SK-N-SH treated with all-trans-retinoic acid at 6 μM for 48 hours (cell line): ENCODE results near the gene HPSE.

Experiments
- ATAC-seq: fragments of 200-7000 bp; cut with Tn5 transposase; 3 replicates; pipeline ENCODE4 v1.9.1; 2020; ENCODE audit warnings: mild to moderate bottlenecking, moderate library complexity
- ARNTL ChIP-seq: fragments of 450-650 bp; formaldehyde crosslinking; IDR thresholded peaks from 2 replicates; pipeline ENCODE4 v1.5.0; 2020; ENCODE audit warnings: low read depth, mild to moderate bottlenecking, moderate library complexity, borderline replicate concordance
- BACH2 ChIP-seq: fragments of 250-450 bp; sonication (Bioruptor Pico); IDR thresholded peaks from 2 replicates; pipeline ENCODE4 v1.9.0; 2021; ENCODE audit warnings: mild to moderate bottlenecking, borderline replicate concordance
- ESRRG ChIP-seq: fragments of 250-450 bp; sonication (Bioruptor Pico); IDR thresholded peaks from 2 replicates; pipeline ENCODE4 v1.6.1; 2021; ENCODE audit warnings: mild to moderate bottlenecking
- ISL1 ChIP-seq: fragments of 250-450 bp; sonication (Bioruptor Pico); IDR thresholded peaks from 2 replicates; pipeline ENCODE4 v2.1.2; 2022; ENCODE audit warnings: mild to moderate bottlenecking, moderate library complexity
- OSR1 ChIP-seq: fragments of 250-450 bp; sonication (Bioruptor Pico); IDR thresholded peaks from 2 replicates; pipeline ENCODE4 v1.8.0; 2022; ENCODE audit warnings: moderate library complexity, mild to moderate bottlenecking, inconsistent platforms
- PPARA ChIP-seq: fragments of 250-450 bp; sonication (Bioruptor Pico); IDR thresholded peaks from 2 replicates; pipeline ENCODE4 v1.5.0; 2020; ENCODE audit warnings: mild to moderate bottlenecking, borderline replicate concordance
- RARB ChIP-seq: fragments of 250-450 bp; sonication (Bioruptor Pico); IDR thresholded peaks from 2 replicates; pipeline ENCODE4 v1.8.0; 2021; ENCODE audit warnings: mild to moderate bottlenecking, moderate library complexity
- SNAI2 ChIP-seq: fragments of 250-450 bp; sonication (Bioruptor Pico); IDR thresholded peaks from 2 replicates; pipeline ENCODE4 v1.5.0; 2020; ENCODE audit warnings: mild to moderate bottlenecking, moderate library complexity
- TCF4 ChIP-seq: fragments of 250-450 bp; sonication (Bioruptor Pico); IDR thresholded peaks from 2 replicates; pipeline ENCODE4 v1.8.0; 2021; ENCODE audit warnings: mild to moderate bottlenecking, moderate library complexity, borderline replicate concordance
- ZC3H10 ChIP-seq: fragments of 250-450 bp; sonication (Bioruptor Pico); IDR thresholded peaks from 2 replicates; pipeline ENCODE4 v1.5.1; 2021; ENCODE audit warnings: mild to moderate bottlenecking, moderate library complexity
- ZFP3 ChIP-seq: fragments of 250-450 bp; sonication (Bioruptor Pico); IDR thresholded peaks from 2 replicates; pipeline ENCODE4 v1.5.0; 2020; ENCODE audit warnings: mild to moderate bottlenecking, moderate library complexity
- ZFP30 ChIP-seq: fragments of 450-650 bp; formaldehyde crosslinking; IDR thresholded peaks from 2 replicates; pipeline ENCODE4 v1.5.0; 2022; ENCODE audit warnings: mild to moderate bottlenecking, moderate library complexity
- ZNF565 ChIP-seq: fragments of 450-650 bp; formaldehyde crosslinking; conservative IDR thresholded peaks from 2 replicates; pipeline ENCODE4 v1.5.0; 2020; ENCODE audit warnings: low read depth, mild to moderate bottlenecking, moderate library complexity
- ZNF70 ChIP-seq: fragments of 450-650 bp; formaldehyde crosslinking; IDR thresholded peaks from 2 replicates; pipeline ENCODE4 v1.5.0; 2020; ENCODE audit warnings: mild to moderate bottlenecking, moderate library complexity
- ZNF8 ChIP-seq: fragments of 450-650 bp; formaldehyde crosslinking; IDR thresholded peaks from 2 replicates; pipeline ENCODE4 v1.5.0; 2020; ENCODE audit warnings: mild to moderate bottlenecking, moderate library complexity
- TF ChIP-seq, protein P1 (sequence below): fragments of 250-450 bp; sonication (Bioruptor Pico); IDR thresholded peaks from 2 replicates; pipeline ENCODE4 v1.8.0; 2020; ENCODE audit warnings: mild to moderate bottlenecking, moderate library complexity, borderline replicate concordance
- TF ChIP-seq, protein P2 (sequence below): fragments of 250-450 bp; sonication (Bioruptor Pico); IDR thresholded peaks from 2 replicates; pipeline ENCODE4 v1.5.1; 2020; ENCODE audit warnings: low read depth, mild to moderate bottlenecking, moderate library complexity
- TF ChIP-seq, protein P3 (sequence below): fragments of 250-450 bp; sonication (Bioruptor Pico); IDR thresholded peaks from 2 replicates; pipeline ENCODE4 v1.5.0; 2020; ENCODE audit warnings: mild to moderate bottlenecking, moderate library complexity
- TF ChIP-seq, protein P4 (sequence below): fragments of 250-450 bp; sonication (Bioruptor Pico); IDR thresholded peaks from 2 replicates; pipeline ENCODE4 v1.8.0; 2021; ENCODE audit warnings: low read depth, mild to moderate bottlenecking, moderate library complexity, borderline replicate concordance
- TF ChIP-seq, protein P5 (sequence below): fragments of 250-450 bp; sonication (Bioruptor Pico); IDR thresholded peaks from 2 replicates; pipeline ENCODE4 v1.5.1; 2021; ENCODE audit warnings: mild to moderate bottlenecking, moderate library complexity

The HPSE gene

DNA sequence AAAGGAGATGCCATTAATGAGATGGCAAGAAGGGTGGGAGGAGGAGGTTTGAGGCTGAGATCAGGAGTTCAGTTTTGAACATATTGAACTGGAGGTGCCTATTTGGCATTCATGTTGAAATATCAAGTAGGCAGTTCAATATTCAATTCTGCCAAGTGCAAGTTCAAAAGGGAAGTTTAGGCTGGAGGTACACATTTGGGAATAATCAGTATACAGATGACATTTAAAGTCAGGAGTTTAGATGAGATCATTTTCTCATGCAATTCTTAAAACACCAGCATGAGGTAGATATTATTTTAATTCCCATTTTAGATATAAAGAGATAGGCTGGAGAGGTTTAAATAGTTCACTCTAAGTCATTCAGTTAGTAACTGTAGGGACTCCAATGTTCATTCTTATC, 76.2 kb downstream of the HPSE start:
- ATAC-seq = no peak
- TF ChIP-seq TCF4 (CRISPR knock-in tag) (no peak), RARB (CRISPR knock-in tag) (no peak), ZNF565 (CRISPR knock-in tag) (no peak), ESRRG (CRISPR knock-in tag) (no peak), ZC3H10 (CRISPR knock-in tag) (no peak), OSR1 (CRISPR knock-in tag) (no peak), ZNF8 (no peak)
- TF ChIP-seq, protein P1, sequence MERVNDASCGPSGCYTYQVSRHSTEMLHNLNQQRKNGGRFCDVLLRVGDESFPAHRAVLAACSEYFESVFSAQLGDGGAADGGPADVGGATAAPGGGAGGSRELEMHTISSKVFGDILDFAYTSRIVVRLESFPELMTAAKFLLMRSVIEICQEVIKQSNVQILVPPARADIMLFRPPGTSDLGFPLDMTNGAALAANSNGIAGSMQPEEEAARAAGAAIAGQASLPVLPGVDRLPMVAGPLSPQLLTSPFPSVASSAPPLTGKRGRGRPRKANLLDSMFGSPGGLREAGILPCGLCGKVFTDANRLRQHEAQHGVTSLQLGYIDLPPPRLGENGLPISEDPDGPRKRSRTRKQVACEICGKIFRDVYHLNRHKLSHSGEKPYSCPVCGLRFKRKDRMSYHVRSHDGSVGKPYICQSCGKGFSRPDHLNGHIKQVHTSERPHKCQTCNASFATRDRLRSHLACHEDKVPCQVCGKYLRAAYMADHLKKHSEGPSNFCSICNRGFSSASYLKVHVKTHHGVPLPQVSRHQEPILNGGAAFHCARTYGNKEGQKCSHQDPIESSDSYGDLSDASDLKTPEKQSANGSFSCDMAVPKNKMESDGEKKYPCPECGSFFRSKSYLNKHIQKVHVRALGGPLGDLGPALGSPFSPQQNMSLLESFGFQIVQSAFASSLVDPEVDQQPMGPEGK (CRISPR knock-in tag) = no peak
- TF ChIP-seq, protein P2, sequence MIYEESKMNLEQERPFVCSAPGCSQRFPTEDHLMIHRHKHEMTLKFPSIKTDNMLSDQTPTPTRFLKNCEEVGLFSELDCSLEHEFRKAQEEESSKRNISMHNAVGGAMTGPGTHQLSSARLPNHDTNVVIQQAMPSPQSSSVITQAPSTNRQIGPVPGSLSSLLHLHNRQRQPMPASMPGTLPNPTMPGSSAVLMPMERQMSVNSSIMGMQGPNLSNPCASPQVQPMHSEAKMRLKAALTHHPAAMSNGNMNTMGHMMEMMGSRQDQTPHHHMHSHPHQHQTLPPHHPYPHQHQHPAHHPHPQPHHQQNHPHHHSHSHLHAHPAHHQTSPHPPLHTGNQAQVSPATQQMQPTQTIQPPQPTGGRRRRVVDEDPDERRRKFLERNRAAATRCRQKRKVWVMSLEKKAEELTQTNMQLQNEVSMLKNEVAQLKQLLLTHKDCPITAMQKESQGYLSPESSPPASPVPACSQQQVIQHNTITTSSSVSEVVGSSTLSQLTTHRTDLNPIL (CRISPR knock-in tag) = no peak

DNA sequence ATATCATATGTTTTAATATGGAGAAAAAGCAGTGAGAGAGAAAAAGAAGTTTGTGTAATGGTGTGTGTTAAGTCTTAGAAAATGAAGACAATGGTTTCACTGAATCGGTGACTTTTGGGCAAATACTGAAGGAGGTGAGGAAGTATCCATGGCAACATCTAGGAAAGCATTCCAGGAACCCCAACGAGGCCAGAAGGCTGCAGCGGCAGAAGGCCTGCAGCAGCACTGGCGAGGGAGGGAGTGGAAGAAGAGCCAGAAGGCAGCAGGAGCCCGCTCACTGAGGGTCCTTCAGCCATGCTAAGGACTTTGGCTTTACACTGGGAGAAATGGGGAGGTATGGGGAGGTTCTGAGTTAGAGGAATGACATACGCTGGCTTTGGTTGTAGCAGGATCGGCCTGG, 76.8 kb downstream of the HPSE start:
- no peak for ATAC-seq

DNA sequence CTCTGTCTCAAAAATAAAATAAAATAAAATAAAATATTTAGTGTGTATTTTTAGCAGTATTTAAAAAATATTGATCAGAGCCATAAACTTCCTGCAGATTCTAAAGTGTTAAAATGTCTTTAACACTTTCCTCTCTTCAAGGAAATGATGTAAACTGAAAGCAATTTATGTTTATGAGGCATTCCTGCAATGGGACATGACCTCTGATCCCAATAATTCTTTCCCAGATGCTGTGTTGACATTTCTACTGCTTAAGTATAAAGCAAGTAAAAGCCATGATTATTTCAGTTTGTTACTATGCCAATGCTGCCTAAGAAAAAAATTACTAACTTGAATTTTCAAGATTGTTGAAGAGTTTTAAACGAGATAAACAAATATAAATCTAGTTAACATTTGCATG, 79.1 kb downstream of the HPSE start:
- TF ChIP-seq BACH2 (no peak), ARNTL (CRISPR knock-in tag) (no peak), RARB (CRISPR knock-in tag) (no peak), ZNF565 (CRISPR knock-in tag) (no peak), ZNF70 (CRISPR knock-in tag) (no peak), ZNF8 (no peak), ZFP3 (CRISPR knock-in tag) (no peak), ISL1 (CRISPR knock-in tag) (no peak), OSR1 (CRISPR knock-in tag) (no peak), ZFP30 (no peak), PPARA (CRISPR knock-in tag) (no peak), ZC3H10 (CRISPR knock-in tag) (no peak), ESRRG (CRISPR knock-in tag) (no peak), SNAI2 (no peak)
- TF ChIP-seq, protein P3, sequence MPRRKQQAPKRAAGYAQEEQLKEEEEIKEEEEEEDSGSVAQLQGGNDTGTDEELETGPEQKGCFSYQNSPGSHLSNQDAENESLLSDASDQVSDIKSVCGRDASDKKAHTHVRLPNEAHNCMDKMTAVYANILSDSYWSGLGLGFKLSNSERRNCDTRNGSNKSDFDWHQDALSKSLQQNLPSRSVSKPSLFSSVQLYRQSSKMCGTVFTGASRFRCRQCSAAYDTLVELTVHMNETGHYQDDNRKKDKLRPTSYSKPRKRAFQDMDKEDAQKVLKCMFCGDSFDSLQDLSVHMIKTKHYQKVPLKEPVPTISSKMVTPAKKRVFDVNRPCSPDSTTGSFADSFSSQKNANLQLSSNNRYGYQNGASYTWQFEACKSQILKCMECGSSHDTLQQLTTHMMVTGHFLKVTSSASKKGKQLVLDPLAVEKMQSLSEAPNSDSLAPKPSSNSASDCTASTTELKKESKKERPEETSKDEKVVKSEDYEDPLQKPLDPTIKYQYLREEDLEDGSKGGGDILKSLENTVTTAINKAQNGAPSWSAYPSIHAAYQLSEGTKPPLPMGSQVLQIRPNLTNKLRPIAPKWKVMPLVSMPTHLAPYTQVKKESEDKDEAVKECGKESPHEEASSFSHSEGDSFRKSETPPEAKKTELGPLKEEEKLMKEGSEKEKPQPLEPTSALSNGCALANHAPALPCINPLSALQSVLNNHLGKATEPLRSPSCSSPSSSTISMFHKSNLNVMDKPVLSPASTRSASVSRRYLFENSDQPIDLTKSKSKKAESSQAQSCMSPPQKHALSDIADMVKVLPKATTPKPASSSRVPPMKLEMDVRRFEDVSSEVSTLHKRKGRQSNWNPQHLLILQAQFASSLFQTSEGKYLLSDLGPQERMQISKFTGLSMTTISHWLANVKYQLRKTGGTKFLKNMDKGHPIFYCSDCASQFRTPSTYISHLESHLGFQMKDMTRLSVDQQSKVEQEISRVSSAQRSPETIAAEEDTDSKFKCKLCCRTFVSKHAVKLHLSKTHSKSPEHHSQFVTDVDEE (CRISPR knock-in tag) = no peak
- TF ChIP-seq, protein P4, sequence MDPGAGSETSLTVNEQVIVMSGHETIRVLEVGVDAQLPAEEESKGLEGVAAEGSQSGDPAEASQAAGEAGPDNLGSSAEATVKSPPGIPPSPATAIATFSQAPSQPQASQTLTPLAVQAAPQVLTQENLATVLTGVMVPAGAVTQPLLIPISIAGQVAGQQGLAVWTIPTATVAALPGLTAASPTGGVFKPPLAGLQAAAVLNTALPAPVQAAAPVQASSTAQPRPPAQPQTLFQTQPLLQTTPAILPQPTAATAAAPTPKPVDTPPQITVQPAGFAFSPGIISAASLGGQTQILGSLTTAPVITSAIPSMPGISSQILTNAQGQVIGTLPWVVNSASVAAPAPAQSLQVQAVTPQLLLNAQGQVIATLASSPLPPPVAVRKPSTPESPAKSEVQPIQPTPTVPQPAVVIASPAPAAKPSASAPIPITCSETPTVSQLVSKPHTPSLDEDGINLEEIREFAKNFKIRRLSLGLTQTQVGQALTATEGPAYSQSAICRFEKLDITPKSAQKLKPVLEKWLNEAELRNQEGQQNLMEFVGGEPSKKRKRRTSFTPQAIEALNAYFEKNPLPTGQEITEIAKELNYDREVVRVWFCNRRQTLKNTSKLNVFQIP = no peak
- TF ChIP-seq, protein P1 (CRISPR knock-in tag) = no peak
- TF ChIP-seq, protein P5, sequence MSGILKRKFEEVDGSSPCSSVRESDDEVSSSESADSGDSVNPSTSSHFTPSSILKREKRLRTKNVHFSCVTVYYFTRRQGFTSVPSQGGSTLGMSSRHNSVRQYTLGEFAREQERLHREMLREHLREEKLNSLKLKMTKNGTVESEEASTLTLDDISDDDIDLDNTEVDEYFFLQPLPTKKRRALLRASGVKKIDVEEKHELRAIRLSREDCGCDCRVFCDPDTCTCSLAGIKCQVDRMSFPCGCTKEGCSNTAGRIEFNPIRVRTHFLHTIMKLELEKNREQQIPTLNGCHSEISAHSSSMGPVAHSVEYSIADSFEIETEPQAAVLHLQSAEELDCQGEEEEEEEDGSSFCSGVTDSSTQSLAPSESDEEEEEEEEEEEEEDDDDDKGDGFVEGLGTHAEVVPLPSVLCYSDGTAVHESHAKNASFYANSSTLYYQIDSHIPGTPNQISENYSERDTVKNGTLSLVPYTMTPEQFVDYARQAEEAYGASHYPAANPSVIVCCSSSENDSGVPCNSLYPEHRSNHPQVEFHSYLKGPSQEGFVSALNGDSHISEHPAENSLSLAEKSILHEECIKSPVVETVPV = no peak
- TF ChIP-seq, protein P2 (CRISPR knock-in tag) = no peak

More for the DNA sequence above, 76.8 kb downstream of the HPSE start:
- TF ChIP-seq ZNF70 (CRISPR knock-in tag) = no peak
- TF ChIP-seq, protein P5 = no peak
- TF ChIP-seq PPARA (CRISPR knock-in tag) = no peak

More for the DNA sequence above, 79.1 kb downstream of the HPSE start:
- ATAC-seq = no peak
